Sigmoid colon (tissue), 7 donors: ENCODE results near the gene COG4. TPM values are rescaled to one million over a fixed set of nuclear protein-coding genes. Genes with fewer than 3 reads are reported as not detected.

Experiments used
- DNase-seq: peaks from one replicate; pipeline ENCODE4 v3.0.0-alpha.2; 2019
- H3K27ac ChIP-seq, 4 donors: fragments of 200-600 bp; sonication (generic); one replicate each; pipeline ENCODE4 v1.5.1; 2016 to 2019; ENCODE audit warnings: mild to moderate bottlenecking in 1 of 4
- H3K27me3 ChIP-seq, 3 donors: fragments of 200-600 bp; sonication (generic); one replicate each; pipeline ENCODE4 v1.5.1; 2019; ENCODE audit warnings: mild to moderate bottlenecking in 1 of 3
- H3K36me3 ChIP-seq, 4 donors: fragments of 200-600 bp; sonication (generic); one replicate each; pipeline ENCODE4 v1.5.1; 2016 to 2019
- H3K4me1 ChIP-seq, 4 donors: fragments of 200-600 bp; sonication (generic); one replicate each; pipeline ENCODE4 v1.5.1; 2017 to 2019
- H3K4me3 ChIP-seq, 4 donors: fragments of 200-600 bp; sonication (generic); one replicate each; pipeline ENCODE4 v1.5.1; 2017 to 2019; ENCODE audit warnings: mild to moderate bottlenecking in 2 of 4, moderate library complexity in 1 of 4
- H3K9me3 ChIP-seq, 4 donors: fragments of 200-600 bp in 3 of 4; sonication (generic) in 3 of 4; one replicate each; pipeline versions ENCODE4 v1.5.1 to v1.6.1; 2013 to 2019
- CTCF ChIP-seq, 4 experiments: fragments of 450-650 bp in 3 of 4; fragments of 200-600 bp in 1 of 4; IDR thresholded peaks; one replicate each; pipeline ENCODE4 v1.5.1; 2016 to 2019; ENCODE audit warnings: antibody characterized with exemption in 4 of 4, mild to moderate bottlenecking in 3 of 4, moderate library complexity in 2 of 4
- EP300 ChIP-seq, 4 donors: sonication (generic); formaldehyde crosslinking; IDR thresholded peaks; one replicate each; pipeline ENCODE4 v1.6.1; 2017; ENCODE audit warnings: antibody characterized with exemption in 4 of 4
- POLR2A ChIP-seq, 2 donors: fragments of 450-650 bp; IDR thresholded peaks; one replicate each; pipeline ENCODE4 v1.6.1; 2016; ENCODE audit warnings: antibody characterized with exemption in 2 of 2, mild to moderate bottlenecking in 2 of 2, moderate library complexity in 2 of 2
- POLR2AphosphoS5 ChIP-seq, 4 donors: sonication (generic); formaldehyde crosslinking; IDR thresholded peaks; one replicate each; pipeline ENCODE4 v1.6.1; 2017; ENCODE audit warnings: antibody characterized with exemption in 4 of 4
- WGBS, 2 donors: extraction: QIAGEN DNeasy Blood & Tissue Kit; methylation state at CpG; one replicate each; pipeline ENCODE4 v1.1.7; 2013; 5-methylcytosine and 5-hydroxymethylcytosine counted together
- intact Hi-C: fragments of 100-400 bp; cut with DNase I; formaldehyde crosslinking; loops from one replicate; pipeline ENCODE4 v1.15.1; 2023
- polyA plus RNA-seq, 3 donors: library from polyadenylated mRNA; stranded (reverse); fragments of 200-250 nt; gene quantifications; one replicate each; pipeline ENCODE4 v1.2.3, GENCODE V29; 2013
- total RNA-seq, 4 donors: library from RNA; depleted of rRNA; stranded (reverse); fragments of >200 nt; gene quantifications; one replicate each; pipeline ENCODE4 v1.1.0, GENCODE V29; 2016
- donor health status: healthy with polysubstance abuse.
- donor health status: Bipolar disorder and iron deficiency.
- donor health status: healthy.

COG4 gene
- total and polyA plus RNA-seq, 7 donors, result 25.2 to 51.0 (median 32.7) TPM

GRCh38 chr16:70478912-70479341, 44.4 kb downstream of the COG4 start:
- Histone ChIP-seq H3K27ac (no peak overlapping the region), H3K36me3 (peaks cover 20 to 85% (median 33%) of the 10 kb centered on the region in 4 donors), H3K4me1 (peaks cover 0 to 4% (median 0%) of the 10 kb centered on the region in 4 donors), H3K9me3 (no peaks in the 10 kb centered on the region), H3K27me3 (no peaks in the 10 kb centered on the region), H3K4me3 (no peak overlapping the region)
- DNase-seq, result no peak
- 72 to 82% methylated on average over 10 of the region's 10 CpGs for WGBS, 2 donors
- TF ChIP-seq EP300 (IDR thresholded peaks at IDR 0.05), result no peak
- intact Hi-C loops, result no loop called here

- 93 to 94% methylated on average over 8 of the region's 8 CpGs for WGBS, 2 donors
- Histone ChIP-seq H3K4me3 (no peak overlapping the region), H3K36me3 (peaks cover 17 to 85% (median 33%) of the 10 kb centered on the region in 4 donors), H3K9me3 (no peaks in the 10 kb centered on the region), H3K4me1 (peaks cover 0 to 4% (median 0%) of the 10 kb centered on the region in 4 donors), H3K27me3 (no peaks in the 10 kb centered on the region), H3K27ac (no peak overlapping the region)
- TF ChIP-seq CTCF (IDR thresholded peaks at IDR 0.05) (no peak), EP300 (IDR thresholded peaks at IDR 0.05) (no peak), POLR2AphosphoS5 (IDR thresholded peaks at IDR 0.05) (no peak), POLR2A (IDR thresholded peaks at IDR 0.05) (no peak)
- no peak for DNase-seq
- intact Hi-C loops, result no loop called here
Measured at GRCh38 chr16:70478169-70478568, 45.2 kb downstream of the COG4 start.

GRCh38 chr16:70476272-70477020, 46.9 kb downstream of the COG4 start:
- WGBS, 2 donors, result 78 to 79% methylated on average over 13 of the region's 13 CpGs
- Histone ChIP-seq H3K27ac (peak overlapping the region in 2 of 4 donors; percentile 18 to 46), H3K9me3 (no peaks in the 10 kb centered on the region), H3K4me3 (no peak overlapping the region), H3K36me3 (peaks cover 19 to 86% (median 29%) of the 10 kb centered on the region in 4 donors), H3K27me3 (no peaks in the 10 kb centered on the region), H3K4me1 (peaks cover 0 to 4% (median 0%) of the 10 kb centered on the region in 4 donors)
- intact Hi-C loops, result no loop called here
- no peak for DNase-seq
- TF ChIP-seq CTCF (IDR thresholded peaks at IDR 0.05) (no peak), POLR2A (IDR thresholded peaks at IDR 0.05) (no peak), POLR2AphosphoS5 (IDR thresholded peaks at IDR 0.05) (no peak), EP300 (IDR thresholded peaks at IDR 0.05) (no peak)

- Histone ChIP-seq H3K4me3 (no peak overlapping the region), H3K9me3 (no peaks in the 10 kb centered on the region), H3K4me1 (peaks cover 0 to 4% (median 0%) of the 10 kb centered on the region in 4 donors), H3K36me3 (peaks cover 19 to 76% (median 26%) of the 10 kb centered on the region in 4 donors), H3K27ac (no peak overlapping the region), H3K27me3 (no peaks in the 10 kb centered on the region)
- WGBS, 2 donors, result 93 to 95% methylated on average over 24 of the region's 24 CpGs
- no peak for DNase-seq
- intact Hi-C loops, result no loop called here
- no peak for TF ChIP-seq EP300 (IDR thresholded peaks at IDR 0.05)
- TF ChIP-seq POLR2AphosphoS5 (IDR thresholded peaks at IDR 0.05), result no peak
- no peak for TF ChIP-seq POLR2A (IDR thresholded peaks at IDR 0.05)
- no peak for TF ChIP-seq CTCF (IDR thresholded peaks at IDR 0.05)
Measured at GRCh38 chr16:70475054-70475871, 48.1 kb downstream of the COG4 start.
